HepG2 (cell line): ENCODE measurements around the gene USP8. TPM values are rescaled to one million over a fixed set of nuclear protein-coding genes. Genes with fewer than 3 reads are reported as not detected.

Experiments used
- CREB1 ChIP-seq, 2 experiments: fragments of 450-650 bp in 1 of 2; IDR thresholded peaks; 2 replicates each; pipeline ENCODE4 v1.6.1; 2016 to 2017; ENCODE audit warnings: control low read depth in 1 of 2, mild to moderate bottlenecking in 1 of 2, missing compliant biosample characterization in 1 of 2, missing genetic modification characterization in 1 of 2
- FOXA3 ChIP-seq: IDR thresholded peaks from 2 replicates; pipeline ENCODE4 v1.6.1; 2016; ENCODE audit warnings: missing genetic modification reagents, missing compliant biosample characterization
- HNRNPLL ChIP-seq: fragments of 200-400 bp; formaldehyde crosslinking; IDR thresholded peaks from 2 replicates; pipeline ENCODE4 v1.6.1; 2017; ENCODE audit warnings: mild to moderate bottlenecking, low read depth, low read length; ENCODE audit not compliant: poor library complexity, severe bottlenecking
- IRF1 ChIP-seq: sonication (generic); formaldehyde crosslinking; IDR thresholded peaks from 2 replicates; pipeline ENCODE4 v1.4.0; 2020; ENCODE audit warnings: low read depth, mild to moderate bottlenecking, missing genetic modification reagents
- MAFF ChIP-seq: IDR thresholded peaks from 2 replicates; pipeline ENCODE4 v1.6.1; 2011; ENCODE audit warnings: low read depth, low read length, improper control_type of control experiment
- MAZ ChIP-seq, 2 experiments: sonication (generic) in 1 of 2; formaldehyde crosslinking in 1 of 2; IDR thresholded peaks; 2 replicates each; pipeline versions ENCODE4 v1.5.0 to v1.6.1; 2012 to 2020; ENCODE audit warnings: low read depth in 2 of 2, mild to moderate bottlenecking in 2 of 2, borderline replicate concordance in 1 of 2, improper control_type of control experiment in 1 of 2, low read length in 1 of 2, missing genetic modification reagents in 1 of 2, moderate library complexity in 1 of 2
- MIER3 ChIP-seq: IDR thresholded peaks from 2 replicates; pipeline ENCODE4 v1.6.1; 2016; ENCODE audit warnings: missing compliant biosample characterization, borderline replicate concordance
- MLX ChIP-seq: IDR thresholded peaks from 2 replicates; pipeline ENCODE4 v1.6.1; 2016
- NCOR1 ChIP-seq: fragments of 200-600 bp; sonication (generic); IDR thresholded peaks from 2 replicates; pipeline ENCODE4 v1.7.0; 2017; ENCODE audit warnings: antibody characterized with exemption, low read length, borderline replicate concordance
- NFKBIZ ChIP-seq: IDR thresholded peaks from 2 replicates; pipeline ENCODE4 v1.6.1; 2018; ENCODE audit warnings: missing genetic modification reagents, missing compliant biosample characterization
- NR2F6 ChIP-seq, 2 experiments: IDR thresholded peaks; 2 replicates each; pipeline ENCODE4 v1.6.1; 2016; ENCODE audit warnings: antibody characterized with exemption in 1 of 2, mild to moderate bottlenecking in 1 of 2
- PCBP2 ChIP-seq: fragments of 200-400 bp; formaldehyde crosslinking; optimal IDR thresholded peaks from 2 replicates; pipeline ENCODE3; 2018; ENCODE audit warnings: low read length, low read depth; ENCODE audit not compliant: poor library complexity, severe bottlenecking
- PHF5A ChIP-seq: IDR thresholded peaks from one replicate; pipeline ENCODE4 v1.6.1; 2018; ENCODE audit warnings: low read depth, missing genetic modification reagents; ENCODE audit not compliant: unreplicated experiment
- SAFB2 ChIP-seq: sonication (generic); formaldehyde crosslinking; IDR thresholded peaks from 2 replicates; pipeline ENCODE4 v1.5.1; 2020; ENCODE audit warnings: missing genetic modification reagents, low read depth, mild to moderate bottlenecking, borderline replicate concordance
- SKI ChIP-seq: fragments of 450-650 bp; IDR thresholded peaks from one replicate; pipeline ENCODE4 v1.6.1; 2018; ENCODE audit warnings: mild to moderate bottlenecking; ENCODE audit not compliant: partially characterized antibody
- STAT5B ChIP-seq: sonication (generic); formaldehyde crosslinking; IDR thresholded peaks from 2 replicates; pipeline ENCODE4 v1.4.0; 2020; ENCODE audit warnings: missing genetic modification reagents
- SUZ12 ChIP-seq: fragments of 150-350 bp; IDR thresholded peaks from 2 replicates; pipeline ENCODE4 v1.6.1; 2014; ENCODE audit warnings: low read depth, low read length
- TAF15 ChIP-seq: fragments of 200-400 bp; formaldehyde crosslinking; IDR thresholded peaks from one replicate; pipeline ENCODE4 v1.6.1; 2018; ENCODE audit warnings: mild to moderate bottlenecking, low read depth, low read length; ENCODE audit not compliant: poor library complexity, severe bottlenecking
- YEATS4 ChIP-seq: sonication (generic); formaldehyde crosslinking; IDR thresholded peaks from 2 replicates; pipeline ENCODE4 v1.4.0; 2020; ENCODE audit warnings: missing genetic modification reagents, borderline replicate concordance
- YY1 ChIP-seq: IDR thresholded peaks from 2 replicates; pipeline ENCODE4 v1.6.1; 2011; ENCODE audit warnings: low read length, low read depth, moderate library complexity, mild to moderate bottlenecking; ENCODE audit not compliant: insufficient read depth, insufficient replicate concordance
- ZBTB38 ChIP-seq: sonication (generic); formaldehyde crosslinking; IDR thresholded peaks from 2 replicates; pipeline ENCODE4 v1.5.1; 2020; ENCODE audit warnings: mild to moderate bottlenecking, missing genetic modification reagents
- ZNF225 ChIP-seq: sonication (generic); formaldehyde crosslinking; IDR thresholded peaks from 2 replicates; pipeline ENCODE4 v1.4.0; 2020; ENCODE audit warnings: mild to moderate bottlenecking, missing genetic modification reagents
- ZNF251 ChIP-seq: sonication (generic); formaldehyde crosslinking; IDR thresholded peaks from 2 replicates; pipeline ENCODE4 v1.9.0; 2021; ENCODE audit warnings: mild to moderate bottlenecking, missing genetic modification reagents
- ZNF30 ChIP-seq: sonication (generic); formaldehyde crosslinking; IDR thresholded peaks from 2 replicates; pipeline ENCODE4 v1.5.0; 2020; ENCODE audit warnings: mild to moderate bottlenecking, missing genetic modification reagents
- ZNF34 ChIP-seq: sonication (generic); formaldehyde crosslinking; IDR thresholded peaks from 2 replicates; pipeline ENCODE4 v1.4.0; 2020; ENCODE audit warnings: mild to moderate bottlenecking, missing genetic modification reagents, borderline replicate concordance
- polyA plus RNA-seq, 8 experiments: library from polyadenylated mRNA; depleted of rRNA in 3 of 8; stranded (reverse) in 7 of 8; unstranded in 1 of 8; fragments of >200 nt; fragmentation: Illumina TruSeq in 4 of 8; extraction: Trizol in 4 of 8; gene quantifications; 2 replicates each; pipeline versions ENCODE4 v1.2.1 to v1.2.3, GENCODE V29; 2011 to 2016; ENCODE audit warnings: low read depth in 4 of 8, missing spikeins in 1 of 8, mixed read lengths in 1 of 8; ENCODE audit not compliant: insufficient read depth in 1 of 8
- total RNA-seq, 5 experiments: library from RNA; depleted of rRNA; stranded (reverse); fragments of >200 nt; fragmentation: Illumina TruSeq; extraction: Trizol; gene quantifications; 2 replicates each; pipeline ENCODE4 v1.2.3, GENCODE V29; 2016; ENCODE audit warnings: low read depth in 1 of 5

USP8 gene
- total and polyA plus RNA-seq, 2 of the 13 experiments (the other 11 are each of a cell fraction or from before 2014, with no cell fraction given): 36.4 to 50.7 TPM

GRCh38 chr15:50424066-50424890 lies at the start of gene USP8 (continued):
- TF ChIP-seq YEATS4 (peak; percentile 56; the same call in 1 of the 2 replicates), CREB1 (IDR thresholded peaks at IDR 0.05) (peak; percentile 94), CREB1 (CRISPR knock-in tag; IDR thresholded peaks at IDR 0.05) (peak; percentile 99), PCBP2 (no peak), ZBTB38 (CRISPR knock-in tag) (peak; percentile 68), NR2F6 (IDR thresholded peaks at IDR 0.05) (no peak), NR2F6 (CRISPR knock-in tag; IDR thresholded peaks at IDR 0.05) (peak; percentile 49; the same call in 1 of the 2 replicates), HNRNPLL (peak; percentile 91), ZNF225 (CRISPR knock-in tag) (0 out of 2 replicates have a peak, but pooled peaks have one; percentile 33), NFKBIZ (CRISPR knock-in tag) (0 out of 2 replicates have a peak, but pooled peaks have one; percentile 21), MAFF (no peak), NCOR1 (peak; percentile 42; the same call in 1 of the 2 replicates), ZNF34 (CRISPR knock-in tag) (no peak), MLX (CRISPR knock-in tag) (peak; percentile 19; the same call in 1 of the 2 replicates), MAZ (IDR thresholded peaks at IDR 0.05; ENCODE audit: borderline replicate concordance, low read depth, low read length) (peak; percentile 95; the same call in 1 of the 2 replicates), MAZ (CRISPR knock-in tag; IDR thresholded peaks at IDR 0.05; ENCODE audit: low read depth) (peak; percentile 91), SUZ12 (peak; percentile 39; the same call in 1 of the 2 replicates), MIER3 (peak; percentile 88), PHF5A (no peak), ZNF30 (no peak), STAT5B (CRISPR knock-in tag) (0 out of 2 replicates have a peak, but pooled peaks have one; percentile 12), FOXA3 (peak; percentile 59), SAFB2 (0 out of 2 replicates have a peak, but pooled peaks have one; percentile 61), YY1 (peak; percentile 32), TAF15 (peak; percentile 63), SKI (no peak), IRF1 (CRISPR knock-in tag) (no peak), ZNF251 (CRISPR knock-in tag) (no peak)
